Activated CD4-positive, alpha-beta T cell treated with anti-CD3 and anti-CD28 coated beads, Interleukin-2, amount 10 ng/mL, durations not matched to agents 7 days and 5 days (primary cell): Measurements from ENCODE around the gene TLK1. TPM values are rescaled to one million over a fixed set of nuclear protein-coding genes. Genes with fewer than 3 reads are reported as not detected.
"Not testable (repeated sequence)": the region's sequence is repeated elsewhere in the genome, so short reads cannot be mapped to it uniquely, and the experiment has no call there.

Source experiments
- CTCF ChIA-PET: fragments of 350-600 bp; sonication (Branson Sonifier 250); formaldehyde crosslinking; loops from one replicate; lab custom pipeline; 2021; ENCODE audit warnings: antibody characterized with exemption; lab: Charles Lee
- POLR2A ChIA-PET: fragments of 350-600 bp; sonication (Branson Sonifier 250); formaldehyde crosslinking; loops from one replicate; lab custom pipeline; 2021; ENCODE audit warnings: antibody characterized with exemption; lab: Charles Lee
- DNase-seq: peaks from one replicate; pipeline ENCODE4 v3.0.0-alpha.2; 2020
- H3K27ac Mint-ChIP-seq: one replicate; pipeline ENCODE4 v1.8.0; 2021; ENCODE audit warnings: mild to moderate bottlenecking, moderate library complexity, mixed read lengths
- H3K27me3 Mint-ChIP-seq: one replicate; pipeline ENCODE4 v1.8.0; 2021; ENCODE audit warnings: mixed read lengths
- H3K36me3 Mint-ChIP-seq: one replicate; pipeline ENCODE4 v1.8.0; 2021; ENCODE audit warnings: low read depth, mixed read lengths
- H3K4me1 Mint-ChIP-seq: one replicate; pipeline ENCODE4 v1.8.0; 2021; ENCODE audit warnings: mixed read lengths
- H3K4me3 Mint-ChIP-seq: one replicate; pipeline ENCODE4 v1.8.0; 2021; ENCODE audit warnings: mild to moderate bottlenecking, moderate library complexity, mixed read lengths
- H3K9me3 Mint-ChIP-seq: one replicate; pipeline ENCODE4 v1.8.0; 2021; ENCODE audit warnings: mixed read lengths
- total RNA-seq, 2 experiments: library from RNA; stranded (reverse); gene quantifications; one replicate each; pipeline ENCODE4 v1.2.3, GENCODE V29; 2021

The TLK1 gene
- total RNA-seq, 2 experiments from 2014 or later, result 87.1 to 92.5 TPM

- no peak overlapping the region for H3K4me3 Mint-ChIP-seq
- H3K27me3 Mint-ChIP-seq, result no peaks in the 10 kb centered on the region
- H3K4me1 Mint-ChIP-seq, result peaks cover 54% of the 10 kb centered on the region
- ChIA-PET CTCF (interaction anchor here (1.1 to 2.5 kb wide), 4 partner anchors 9 to 115 kb away, joined by 4 to 11 read pairs (median 6); no protein-coding TSS in a partner anchor), POLR2A (no interaction called here)
- no peak for DNase-seq
- H3K36me3 Mint-ChIP-seq, result peaks cover 23% of the 10 kb centered on the region
- no peak overlapping the region for H3K27ac Mint-ChIP-seq
- no peaks in the 10 kb centered on the region for H3K9me3 Mint-ChIP-seq
These were observed 72.4 kb downstream of the TLK1 start for GRCh38 chr2:171088057-171088834.

DNA sequence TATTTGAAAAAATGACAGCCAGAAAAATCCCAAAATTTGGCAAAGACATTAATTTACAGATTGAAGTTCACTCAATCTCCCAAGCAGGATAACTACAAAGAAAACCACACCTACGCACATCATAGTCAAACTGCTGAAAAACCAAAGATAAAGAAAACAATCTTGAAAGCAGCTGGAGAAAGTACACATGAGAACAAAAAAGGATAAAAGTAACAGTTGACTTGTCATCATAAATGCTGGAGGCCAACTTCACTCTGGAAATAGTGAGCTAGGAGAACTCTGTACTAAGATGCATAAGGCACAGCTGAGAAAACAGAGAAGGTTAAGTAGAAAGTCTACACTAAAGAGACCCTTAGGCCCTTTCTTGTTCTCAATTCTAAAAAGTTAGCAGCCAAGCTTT is 73.1 kb downstream of the TLK1 start:
- DNase-seq, result no peak
- Mint-ChIP-seq H3K36me3 (peaks cover 24% of the 10 kb centered on the region), H3K9me3 (no peaks in the 10 kb centered on the region), H3K27ac (peak overlapping the region; percentile 83), H3K4me3 (peak overlapping the region; percentile 2), H3K4me1 (peaks cover 55% of the 10 kb centered on the region), H3K27me3 (no peaks in the 10 kb centered on the region)
- POLR2A ChIA-PET, result interaction anchor here (1.2 kb wide), 1 partner anchor 73 kb away, joined by 4 read pairs; the partner anchor contains the start of gene TLK1
- CTCF ChIA-PET, result interaction anchor here (1.1 to 2.5 kb wide), 5 partner anchors 10 to 347 kb away, joined by 3 to 11 read pairs (median 4); no protein-coding TSS in a partner anchor

DNA sequence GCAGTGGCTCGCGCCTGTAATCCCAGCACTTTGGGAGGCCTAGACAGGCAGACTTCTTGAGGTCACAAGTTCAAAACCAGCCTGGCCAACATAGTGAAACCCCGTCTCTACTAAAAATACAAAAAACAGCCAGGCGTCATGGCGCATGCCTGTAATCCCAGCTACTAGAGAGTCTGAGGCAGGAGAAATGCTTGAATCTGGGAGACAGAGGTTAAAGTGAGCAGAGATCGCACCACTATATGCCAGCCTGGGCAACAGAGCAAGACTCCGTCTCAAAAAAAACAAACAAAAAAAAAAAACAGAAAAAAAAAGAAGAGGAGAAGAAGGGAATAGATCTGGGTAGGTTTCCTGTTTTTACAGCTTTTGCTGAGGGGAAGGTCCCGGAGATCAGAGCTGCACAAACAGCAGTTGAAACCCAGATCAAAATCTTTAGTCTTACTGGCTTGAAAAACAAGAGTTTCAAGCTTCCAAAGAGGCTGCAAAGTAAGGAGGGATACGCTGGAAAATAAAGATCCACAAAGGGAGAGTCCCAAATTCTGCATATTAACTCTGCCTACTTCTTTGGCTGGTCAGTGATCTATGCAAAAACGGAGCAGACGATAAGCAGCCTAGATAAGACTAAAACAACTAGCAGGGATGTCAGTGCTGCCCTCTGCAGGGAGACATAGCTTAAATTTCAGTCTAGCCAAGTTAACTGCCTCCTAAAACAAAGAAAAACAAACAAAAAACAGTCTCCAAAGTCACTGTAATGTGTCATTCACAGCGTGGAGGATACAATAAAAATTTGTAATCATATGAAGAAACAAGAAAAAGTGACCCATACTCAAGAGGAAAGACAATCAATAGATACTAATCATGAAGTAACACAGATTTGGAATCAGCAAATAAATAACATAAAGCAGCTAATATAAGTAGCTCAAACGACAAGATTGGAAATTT is 74.1 kb downstream of the TLK1 start:
- H3K36me3 Mint-ChIP-seq, result peaks cover 22% of the 10 kb centered on the region
- H3K4me3 Mint-ChIP-seq, result peak overlapping the region; percentile 66
- CTCF ChIA-PET, result interaction anchor here (0.6 to 2.5 kb wide), 10 partner anchors 11 to 348 kb away, joined by 3 to 11 read pairs (median 3); no protein-coding TSS in a partner anchor
- POLR2A ChIA-PET, result interaction anchor here (1.2 kb wide), 1 partner anchor 74 kb away, joined by 4 read pairs; the partner anchor contains the start of gene TLK1
- peak overlapping the region; percentile 83 for H3K27ac Mint-ChIP-seq
- no peaks in the 10 kb centered on the region for H3K27me3 Mint-ChIP-seq
- no peaks in the 10 kb centered on the region for H3K9me3 Mint-ChIP-seq
- DNase-seq, result peak; percentile 72
- H3K4me1 Mint-ChIP-seq, result peaks cover 62% of the 10 kb centered on the region

- H3K27ac Mint-ChIP-seq, result peak overlapping the region; percentile 66
- H3K9me3 Mint-ChIP-seq, result no peaks in the 10 kb centered on the region
- peak; percentile 11 for DNase-seq
- POLR2A ChIA-PET, result no interaction called here
- peaks cover 20% of the 10 kb centered on the region for H3K36me3 Mint-ChIP-seq
- H3K4me1 Mint-ChIP-seq, result peaks cover 60% of the 10 kb centered on the region
- no peaks in the 10 kb centered on the region for H3K27me3 Mint-ChIP-seq
- H3K4me3 Mint-ChIP-seq, result peak overlapping the region; percentile 26
- CTCF ChIA-PET, result no interaction called here
These were observed 76.6 kb downstream of the TLK1 start for GRCh38 chr2:171084128-171084527.

- no peak overlapping the region for H3K4me3 Mint-ChIP-seq
- no peaks in the 10 kb centered on the region for H3K27me3 Mint-ChIP-seq
- no peak for DNase-seq
- no peak overlapping the region for H3K27ac Mint-ChIP-seq
- peaks cover 24% of the 10 kb centered on the region for H3K36me3 Mint-ChIP-seq
- ChIA-PET CTCF (interaction anchor here (0.6 kb wide), 1 partner anchor 1123 kb away, joined by 3 read pairs; no protein-coding TSS in a partner anchor), POLR2A (no interaction called here)
- H3K9me3 Mint-ChIP-seq, result peaks cover 1% of the 10 kb centered on the region
- H3K4me1 Mint-ChIP-seq, result peaks cover 62% of the 10 kb centered on the region
These were observed 77.2 kb downstream of the TLK1 start for GRCh38 chr2:171083451-171083850.

GRCh38 chr2:171081649-171082111 is 79.0 kb downstream of the TLK1 start:
- Mint-ChIP-seq H3K9me3 (peaks cover 12% of the 10 kb centered on the region), H3K4me1 (peaks cover 58% of the 10 kb centered on the region), H3K36me3 (peaks cover 42% of the 10 kb centered on the region), H3K27me3 (no peaks in the 10 kb centered on the region), H3K27ac (peak overlapping the region; percentile 58), H3K4me3 (no peak overlapping the region)
- POLR2A ChIA-PET, result no interaction called here
- peak; percentile 23 for DNase-seq
- CTCF ChIA-PET, result interaction anchor here (0.7 kb wide), 1 partner anchor 9 kb away, joined by 3 read pairs; no protein-coding TSS in a partner anchor

- Mint-ChIP-seq H3K4me3 (no peak overlapping the region), H3K36me3 (peaks cover 49% of the 10 kb centered on the region), H3K27me3 (no peaks in the 10 kb centered on the region), H3K4me1 (peaks cover 59% of the 10 kb centered on the region), H3K27ac (no peak overlapping the region), H3K9me3 (peaks cover 15% of the 10 kb centered on the region)
- CTCF ChIA-PET, result no interaction called here
- POLR2A ChIA-PET, result no interaction called here
- DNase-seq, result no peak
These were observed 80.1 kb downstream of the TLK1 start for GRCh38 chr2:171080607-171081006.

DNA sequence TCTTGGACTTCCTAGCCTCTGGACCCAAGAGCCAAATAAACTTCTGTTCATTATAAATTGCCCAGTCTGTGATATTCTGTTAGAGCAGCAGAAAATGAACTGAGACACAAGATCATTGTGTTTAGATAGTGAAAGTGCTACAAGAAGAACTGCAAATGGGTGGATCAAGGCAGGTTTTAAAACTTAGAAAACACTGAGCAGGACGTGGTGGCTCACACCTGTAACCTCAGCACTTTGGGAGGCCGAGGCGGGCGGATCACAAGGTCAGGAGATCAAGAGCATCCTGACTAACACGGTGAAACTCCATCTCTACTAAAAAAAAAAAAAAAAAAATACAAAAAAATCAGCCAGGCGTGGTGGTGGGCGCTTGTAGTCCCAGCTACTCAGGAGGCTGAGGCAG is 84.3 kb downstream of the TLK1 start:
- H3K4me3 Mint-ChIP-seq, H3K27me3 Mint-ChIP-seq, POLR2A ChIA-PET, CTCF ChIA-PET: not testable (repeated sequence)
- peaks cover 15% of the 10 kb centered on the region for H3K9me3 Mint-ChIP-seq
- DNase-seq, result peak; percentile 30
- peaks cover 28% of the 10 kb centered on the region for H3K4me1 Mint-ChIP-seq
- H3K36me3 Mint-ChIP-seq, result peaks cover 56% of the 10 kb centered on the region
- H3K27ac Mint-ChIP-seq, result peak overlapping the region; percentile 26

- H3K9me3 Mint-ChIP-seq, result peaks cover 10% of the 10 kb centered on the region
- CTCF ChIA-PET, result interaction anchor here (1.2 to 1.7 kb wide), 2 partner anchors 12 to 16 kb away, joined by 3 to 4 read pairs; no protein-coding TSS in a partner anchor
- POLR2A ChIA-PET, result no interaction called here
- H3K27me3 Mint-ChIP-seq, result no peaks in the 10 kb centered on the region
- peaks cover 16% of the 10 kb centered on the region for H3K4me1 Mint-ChIP-seq
- no peak overlapping the region for H3K4me3 Mint-ChIP-seq
- no peak for DNase-seq
- peaks cover 54% of the 10 kb centered on the region for H3K36me3 Mint-ChIP-seq
- no peak overlapping the region for H3K27ac Mint-ChIP-seq
These were observed 88.5 kb downstream of the TLK1 start for GRCh38 chr2:171072164-171072563.

- peaks cover 4% of the 10 kb centered on the region for H3K9me3 Mint-ChIP-seq
- POLR2A ChIA-PET, result no interaction called here
- CTCF ChIA-PET, result interaction anchor here (0.6 kb wide), 1 partner anchor 79 kb away, joined by 3 read pairs; no protein-coding TSS in a partner anchor
- no peak for DNase-seq
- peaks cover 2% of the 10 kb centered on the region for H3K4me1 Mint-ChIP-seq
- peaks cover 39% of the 10 kb centered on the region for H3K36me3 Mint-ChIP-seq
- H3K4me3 Mint-ChIP-seq, result no peak overlapping the region
- no peaks in the 10 kb centered on the region for H3K27me3 Mint-ChIP-seq
- H3K27ac Mint-ChIP-seq, result no peak overlapping the region
These were observed 91.3 kb downstream of the TLK1 start for GRCh38 chr2:171069286-171069956.

- CTCF ChIA-PET, result no interaction called here
- Mint-ChIP-seq H3K4me1 (peaks cover 2% of the 10 kb centered on the region), H3K4me3 (no peak overlapping the region), H3K9me3 (peaks cover 4% of the 10 kb centered on the region), H3K36me3 (peaks cover 21% of the 10 kb centered on the region), H3K27ac (no peak overlapping the region), H3K27me3 (no peaks in the 10 kb centered on the region)
- no peak for DNase-seq
- POLR2A ChIA-PET, result no interaction called here
These were observed 94.6 kb downstream of the TLK1 start for GRCh38 chr2:171066110-171066509.

- no peak for DNase-seq
- Mint-ChIP-seq H3K9me3 (peaks cover 2% of the 10 kb centered on the region), H3K27me3 (no peaks in the 10 kb centered on the region), H3K4me1 (no peaks in the 10 kb centered on the region), H3K36me3 (peaks cover 58% of the 10 kb centered on the region), H3K4me3 (no peak overlapping the region), H3K27ac (no peak overlapping the region)
- CTCF ChIA-PET, result no interaction called here
- POLR2A ChIA-PET, result no interaction called here
These were observed 103.1 kb downstream of the TLK1 start for GRCh38 chr2:171057575-171057974.
